ENCODE data around the gene TNS1. TPM values are rescaled to one million over a fixed set of nuclear protein-coding genes. Genes with fewer than 3 reads are reported as not detected.

Gene TNS1
- total RNA-seq, 1 experiment from 2014 or later, result 6.2 TPM

GRCh38 chr2:218043100-218043499 lies 40.3 kb upstream of the TNS1 start:
- Histone ChIP-seq H3K9me3 (ENCODE audit: control insufficient read depth in 1 of 2, insufficient read depth in 1 of 2, low read depth in 1 of 2, low read length in 2 of 2) (peaks cover 0 to 5% of the 10 kb centered on the region in 2 experiments; a peak in 2 of 4 replicates), H3K9ac (ENCODE audit: low read length) (no peak overlapping the region), H3K9me2 (ENCODE audit: insufficient read depth) (no peaks in the 10 kb centered on the region), H2AFZ (ENCODE audit: low read depth, low read length, poor library complexity, severe bottlenecking) (no peak overlapping the region), H3K4me1 (ENCODE audit: control insufficient read depth in 1 of 2, insufficient read depth in 2 of 2, low read length in 2 of 2) (no peaks in the 10 kb centered on the region), H3K27me3 (ENCODE audit: insufficient read depth, low read length) (peaks cover 24% of the 10 kb centered on the region), H3K36me3 (ENCODE audit: control insufficient read depth in 1 of 2, insufficient read depth in 2 of 2, low read length in 2 of 2) (no peaks in the 10 kb centered on the region), H4K20me1 (ENCODE audit: insufficient read depth) (no peaks in the 10 kb centered on the region), H3K79me2 (ENCODE audit: insufficient read depth, low read length) (no peaks in the 10 kb centered on the region), H3K27ac (ENCODE audit: low read depth, low read length) (no peak overlapping the region), H3K4me2 (ENCODE audit: low read length) (no peak overlapping the region), H3K4me3 (replicated peaks in 1 of 2; ENCODE audit: low read depth in 1 of 2, low read length in 2 of 2) (no peak overlapping the region)
- ATAC-seq, result no peak
- intact Hi-C loops (cut with micrococcal nuclease), result no loop called here
- TF ChIP-seq EZH2 (IDR thresholded peaks at IDR 0.05) (no peak), ATF3 (IDR thresholded peaks at IDR 0.05) (no peak), EZH2phosphoT487 (IDR thresholded peaks at IDR 0.05; ENCODE audit: borderline replicate concordance) (no peak), POLR2AphosphoS5 (IDR thresholded peaks at IDR 0.05; ENCODE audit: low read depth, low read length) (no peak), SRF (IDR thresholded peaks at IDR 0.05; ENCODE audit: low read depth) (no peak), ZBTB33 (IDR thresholded peaks at IDR 0.05; ENCODE audit: extremely low read depth, insufficient replicate concordance, low read length) (no peak), CBX3 (IDR thresholded peaks at IDR 0.05; ENCODE audit: low read depth) (no peak), CEBPB (IDR thresholded peaks at IDR 0.05; ENCODE audit: low read depth) (no peak), EGR1 (IDR thresholded peaks at IDR 0.05; ENCODE audit: low read depth) (no peak), REST (IDR thresholded peaks at IDR 0.05; ENCODE audit: low read depth) (no peak), ZNF274 (IDR thresholded peaks at IDR 0.05; ENCODE audit: low read depth, low read length) (no peak), TCF7L2 (IDR thresholded peaks at IDR 0.05; ENCODE audit: borderline replicate concordance, extremely low read depth, insufficient read depth, insufficient read length) (no peak), FOSL1 (IDR thresholded peaks at IDR 0.05; ENCODE audit: low read depth) (no peak), SIN3A (IDR thresholded peaks at IDR 0.05; ENCODE audit: low read depth) (no peak), POLR2A (IDR thresholded peaks at IDR 0.05; ENCODE audit: borderline replicate concordance, extremely low read depth, insufficient read depth, insufficient read length) (no peak), ELF1 (IDR thresholded peaks at IDR 0.05; ENCODE audit: borderline replicate concordance, low read depth) (no peak)
- no peak for DNase-seq (ENCODE audit: low read depth, low spot score)
- POLR2A ChIA-PET, result interaction anchor here (1.0 kb wide), 1 partner anchor 26 kb away, joined by 3 read pairs; the partner anchor contains the start of gene RUFY4
- CTCF ChIA-PET, result interaction anchor here (0.7 kb wide), 1 partner anchor 49 kb away, joined by 3 read pairs; no protein-coding TSS in a partner anchor
- RAD21 ChIA-PET (ENCODE audit: low non-redundant PET in 1 of 2, low total read pairs in 2 of 2, uncharacterized antibody in 2 of 2, unreplicated experiment in 2 of 2), result no interaction called here
- no TSS peak for BruUV-seq (replicated peaks)

Measured in HCT116 (cell line).